NCI-H446 treated with DMSO at 0.1 percent for 48 hours (cell line): Measurements from ENCODE around the gene KLHL11.

ENCODE experiments used
- DNase-seq: peaks from one replicate; lab custom pipeline; 2025; lab: John Stamatoyannopoulos, UW

The KLHL11 gene

GRCh38 chr17:41864836-41865595, at the start of gene KLHL11:
TSS of gene KLHL11 (minus strand) at chr17:41865423. CDS start at chr17:41865370, 53 bp downstream.
- peak; percentile 61 for DNase-seq

- DNase-seq: no peak
These were observed 49.8 kb upstream of the KLHL11 start for GRCh38 chr17:41915020-41915419.

GRCh38 chr17:41914358-41914766, 49.1 kb upstream of the KLHL11 start:
- DNase-seq: no peak

- DNase-seq: no peak
These were observed 48.6 kb upstream of the KLHL11 start for GRCh38 chr17:41913798-41914197.

- DNase-seq: no peak
These were observed 47.7 kb upstream of the KLHL11 start for GRCh38 chr17:41912925-41913324.

- no peak for DNase-seq
These were observed 45.6 kb upstream of the KLHL11 start for GRCh38 chr17:41910701-41911391.

GRCh38 chr17:41909088-41909487, 43.9 kb upstream of the KLHL11 start:
- no peak for DNase-seq

GRCh38 chr17:41907633-41908539, 42.7 kb upstream of the KLHL11 start:
- DNase-seq: no peak

- DNase-seq: peak; percentile 13
These were observed 41.9 kb upstream of the KLHL11 start for GRCh38 chr17:41907185-41907556.

- DNase-seq: no peak
These were observed 41.4 kb upstream of the KLHL11 start for GRCh38 chr17:41906465-41907184.

GRCh38 chr17:41905172-41905571, 39.9 kb upstream of the KLHL11 start:
- no peak for DNase-seq

- DNase-seq: no peak
These were observed 39.1 kb upstream of the KLHL11 start for GRCh38 chr17:41904242-41904841.

GRCh38 chr17:41901646-41902045, 36.4 kb upstream of the KLHL11 start:
- DNase-seq: no peak

GRCh38 chr17:41896726-41897125, 31.5 kb upstream of the KLHL11 start:
- DNase-seq: no peak

GRCh38 chr17:41895617-41896016, 30.4 kb upstream of the KLHL11 start:
- DNase-seq: no peak

GRCh38 chr17:41894791-41895331, 29.6 kb upstream of the KLHL11 start:
- no peak for DNase-seq

- DNase-seq: no peak
These were observed 28.2 kb upstream of the KLHL11 start for GRCh38 chr17:41893384-41893783.

- no peak for DNase-seq
These were observed 26.8 kb upstream of the KLHL11 start for GRCh38 chr17:41892021-41892376.

- DNase-seq: no peak
These were observed 26.2 kb upstream of the KLHL11 start for GRCh38 chr17:41891135-41892020.

- no peak for DNase-seq
These were observed 23.2 kb upstream of the KLHL11 start for GRCh38 chr17:41888332-41888965.
